ENCODE measurements around the gene STAG1.
"Not testable (repeated sequence)": the region's sequence is repeated elsewhere in the genome, so short reads cannot be mapped to it uniquely, and the experiment has no call there.

The STAG1 gene

GRCh38 chr3:136624371-136624770 lies 127.8 kb downstream of the STAG1 start:
- Mint-ChIP-seq H3K27ac (no peak overlapping the region), H3K9me3 (peaks cover 10% of the 10 kb centered on the region), H3K36me3 (peaks cover 33% of the 10 kb centered on the region), H3K4me3 (no peak overlapping the region), H3K4me1 (peaks cover 21% of the 10 kb centered on the region)
- no peak for ATAC-seq
- no peak for DNase-seq (ENCODE audit: low spot score in 2 of 2)

DNA sequence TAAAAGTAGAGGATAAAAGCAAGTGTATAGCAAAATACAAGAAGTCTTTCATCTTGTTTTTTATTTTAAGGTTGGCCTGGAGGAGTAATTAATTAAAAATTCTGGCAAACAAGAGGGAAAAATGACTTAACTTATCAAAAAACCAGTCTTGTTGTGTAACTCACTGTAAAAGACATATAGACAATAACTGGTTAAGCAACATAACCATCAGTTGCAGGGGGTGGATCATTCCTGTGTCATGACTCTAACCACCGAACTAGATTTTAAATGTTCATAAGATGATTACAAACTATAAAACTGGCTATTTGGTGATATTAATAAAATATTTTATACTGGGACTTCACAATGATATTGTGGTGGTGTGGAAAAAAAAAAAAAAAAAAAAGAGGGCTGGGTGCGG lies 130.6 kb downstream of the STAG1 start:
- DNase-seq (ENCODE audit: low spot score in 2 of 2), result no peak
- H3K36me3 Mint-ChIP-seq, result peaks cover 37% of the 10 kb centered on the region
- peaks cover 15% of the 10 kb centered on the region for H3K4me1 Mint-ChIP-seq
- no peak overlapping the region for H3K27ac Mint-ChIP-seq
- no peak overlapping the region for H3K4me3 Mint-ChIP-seq
- no peaks in the 10 kb centered on the region for H3K9me3 Mint-ChIP-seq
- no peak for ATAC-seq

DNA sequence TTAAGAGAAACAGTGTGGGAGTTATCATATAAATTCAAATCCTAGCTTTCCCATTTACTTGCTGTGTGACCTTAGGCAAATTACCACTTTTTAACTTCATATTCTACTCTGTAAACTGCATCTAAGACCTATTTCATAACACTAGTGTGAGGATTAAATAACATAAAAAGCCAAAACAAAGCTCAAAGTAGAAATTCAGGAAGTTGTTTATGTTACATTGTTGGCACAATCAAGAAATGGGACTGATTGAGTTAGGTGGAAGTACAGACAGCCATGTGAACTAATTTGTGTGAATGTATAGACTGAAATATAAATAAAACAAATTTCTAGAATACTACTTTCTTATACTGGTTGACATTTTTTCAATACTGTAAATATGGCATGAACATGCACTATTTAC lies 131.7 kb downstream of the STAG1 start:
- H3K27ac Mint-ChIP-seq, result no peak overlapping the region
- no peak for ATAC-seq
- no peaks in the 10 kb centered on the region for H3K9me3 Mint-ChIP-seq
- peaks cover 49% of the 10 kb centered on the region for H3K36me3 Mint-ChIP-seq
- DNase-seq (ENCODE audit: low spot score in 2 of 2), result no peak
- peaks cover 15% of the 10 kb centered on the region for H3K4me1 Mint-ChIP-seq
- H3K4me3 Mint-ChIP-seq, result no peak overlapping the region

DNA sequence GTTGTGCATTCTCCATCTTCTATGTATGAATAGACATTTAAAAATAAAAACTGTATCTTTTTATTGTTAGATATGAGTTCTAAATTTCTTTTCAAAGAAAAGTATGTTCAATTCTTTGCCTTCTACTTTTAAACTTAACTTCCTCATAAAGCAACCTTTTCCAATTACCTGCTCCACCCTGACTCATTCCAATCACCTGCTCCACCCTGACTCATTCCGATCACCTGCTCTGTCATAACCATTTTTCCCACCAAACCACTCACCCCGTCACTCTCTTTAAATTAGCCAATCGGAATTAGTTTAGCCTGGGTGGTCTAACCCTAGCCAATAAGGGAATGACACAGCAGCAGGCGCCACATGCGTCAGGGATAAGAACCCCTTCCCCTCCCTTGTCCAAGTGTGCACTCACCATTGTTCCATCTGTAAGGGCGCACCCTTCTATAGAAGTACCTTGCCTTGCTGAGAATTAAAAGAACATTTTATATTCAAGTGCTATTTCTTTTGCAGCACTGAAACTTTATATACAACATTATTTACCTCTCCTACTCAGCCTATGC lies 134.1 kb downstream of the STAG1 start:
- not testable (repeated sequence) for H3K9me3 Mint-ChIP-seq, H3K27ac Mint-ChIP-seq
- H3K36me3 Mint-ChIP-seq, result peaks cover 50% of the 10 kb centered on the region

GRCh38 chr3:136617198-136617597 lies 135.0 kb downstream of the STAG1 start:
- Mint-ChIP-seq H3K9me3 (no peaks in the 10 kb centered on the region), H3K4me1 (peaks cover 9% of the 10 kb centered on the region), H3K36me3 (peaks cover 44% of the 10 kb centered on the region), H3K27ac (no peak overlapping the region), H3K4me3 (no peak overlapping the region)
- DNase-seq (ENCODE audit: low spot score in 2 of 2), result no peak
- ATAC-seq, result no peak

More for the DNA sequence above, 134.1 kb downstream of the STAG1 start:
- not testable (repeated sequence) for ATAC-seq; DNase-seq (ENCODE audit: low spot score in 2 of 2); H3K4me3 Mint-ChIP-seq; H3K4me1 Mint-ChIP-seq

GRCh38 chr3:136612512-136612911 lies 139.7 kb downstream of the STAG1 start:
- Mint-ChIP-seq H3K4me1 (peaks cover 5% of the 10 kb centered on the region), H3K9me3 (no peaks in the 10 kb centered on the region), H3K4me3 (no peak overlapping the region), H3K27ac (no peak overlapping the region), H3K36me3 (peaks cover 21% of the 10 kb centered on the region)
- DNase-seq (ENCODE audit: low spot score in 2 of 2), result no peak
- ATAC-seq, result no peak

GRCh38 chr3:136606990-136607389 lies 145.2 kb downstream of the STAG1 start:
- H3K36me3 Mint-ChIP-seq, result peaks cover 34% of the 10 kb centered on the region
- H3K4me3 Mint-ChIP-seq, result no peak overlapping the region

GRCh38 chr3:136606216-136606615 lies 146.0 kb downstream of the STAG1 start:
- DNase-seq (ENCODE audit: low spot score in 2 of 2); ATAC-seq; H3K9me3 Mint-ChIP-seq; H3K4me3 Mint-ChIP-seq; H3K27ac Mint-ChIP-seq; H3K4me1 Mint-ChIP-seq: not testable (repeated sequence)
- peaks cover 42% of the 10 kb centered on the region for H3K36me3 Mint-ChIP-seq

More at GRCh38 chr3:136606990-136607389, 145.2 kb downstream of the STAG1 start:
- H3K4me1 Mint-ChIP-seq, result peaks cover 9% of the 10 kb centered on the region
- ATAC-seq (no peak), DNase-seq (ENCODE audit: low spot score in 2 of 2) (no peak)
- no peak overlapping the region for H3K27ac Mint-ChIP-seq
- no peaks in the 10 kb centered on the region for H3K9me3 Mint-ChIP-seq

GRCh38 chr3:136604961-136605360 lies 147.2 kb downstream of the STAG1 start:
- no peak for ATAC-seq
- H3K27ac Mint-ChIP-seq, result peak overlapping the region; percentile 14

DNA sequence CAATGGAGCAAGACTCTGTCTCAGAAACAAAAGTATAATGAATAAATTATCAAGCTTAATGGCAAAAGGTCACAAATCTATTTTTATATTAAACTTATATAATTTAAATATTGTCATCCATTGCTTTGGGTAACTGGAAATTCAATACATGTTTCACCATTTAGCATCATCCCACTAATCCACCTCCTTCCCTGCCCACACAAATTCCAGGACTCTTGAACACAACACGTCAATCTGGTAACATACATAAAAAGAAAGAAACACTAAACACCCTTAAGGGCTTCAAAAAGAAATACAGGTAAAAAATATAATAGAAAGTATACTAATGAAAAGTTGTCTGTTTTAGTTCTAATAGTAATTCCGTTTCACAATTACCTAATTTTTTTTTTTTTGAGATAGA lies 149.4 kb downstream of the STAG1 start:
- Mint-ChIP-seq H3K36me3 (peaks cover 52% of the 10 kb centered on the region), H3K27ac (no peak overlapping the region)

More at GRCh38 chr3:136604961-136605360, 147.2 kb downstream of the STAG1 start:
- DNase-seq (ENCODE audit: low spot score in 2 of 2), result no peak
- Mint-ChIP-seq H3K36me3 (peaks cover 52% of the 10 kb centered on the region), H3K4me3 (no peak overlapping the region), H3K4me1 (peaks cover 9% of the 10 kb centered on the region), H3K9me3 (no peaks in the 10 kb centered on the region)

DNA sequence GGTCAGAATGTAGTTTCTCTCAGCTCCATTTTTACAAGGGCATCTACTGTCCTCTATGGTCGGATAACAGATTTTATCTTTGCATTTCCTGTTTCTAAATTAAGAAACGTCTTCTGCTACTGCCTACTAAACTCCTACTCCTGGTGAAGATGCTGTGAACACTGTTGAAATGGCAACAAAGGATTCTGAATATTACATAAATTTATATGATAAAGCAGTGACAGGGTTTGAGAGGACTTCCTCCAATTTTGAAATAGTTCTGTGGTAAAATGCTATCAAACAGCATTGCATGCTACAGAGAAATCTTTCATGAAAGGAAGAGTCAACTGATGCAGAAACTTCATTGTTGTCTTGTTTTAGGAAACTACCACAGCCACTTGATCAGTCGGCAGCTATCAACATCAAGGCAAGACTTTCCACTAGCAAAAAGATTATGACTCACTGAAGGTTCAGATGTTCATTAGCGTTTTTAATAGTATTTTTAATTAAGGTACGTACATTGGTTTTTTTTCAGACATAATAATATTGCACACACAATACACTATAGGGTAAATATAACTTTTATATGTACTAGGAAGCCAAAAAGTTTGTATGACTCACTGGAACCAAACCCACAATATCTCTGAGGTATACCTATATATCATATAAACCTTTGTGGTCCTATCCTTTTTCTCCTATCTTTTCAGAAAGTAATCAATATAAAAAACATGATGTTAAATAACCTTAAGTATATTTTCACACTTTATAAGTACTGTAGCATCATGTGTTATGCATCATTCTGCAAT lies 156.1 kb downstream of the STAG1 start:
- Mint-ChIP-seq H3K36me3 (peaks cover 17% of the 10 kb centered on the region), H3K4me3 (no peak overlapping the region), H3K4me1 (peaks cover 5% of the 10 kb centered on the region), H3K27ac (peak overlapping the region; percentile 32), H3K9me3 (no peaks in the 10 kb centered on the region)
- ATAC-seq, result peak; percentile 55
- no peak for DNase-seq (ENCODE audit: low spot score in 2 of 2)

More for the DNA sequence above, 149.4 kb downstream of the STAG1 start:
- H3K4me1 Mint-ChIP-seq, result peaks cover 15% of the 10 kb centered on the region
- ATAC-seq (no peak), DNase-seq (ENCODE audit: low spot score in 2 of 2) (no peak)
- no peak overlapping the region for H3K4me3 Mint-ChIP-seq
- no peaks in the 10 kb centered on the region for H3K9me3 Mint-ChIP-seq

DNA sequence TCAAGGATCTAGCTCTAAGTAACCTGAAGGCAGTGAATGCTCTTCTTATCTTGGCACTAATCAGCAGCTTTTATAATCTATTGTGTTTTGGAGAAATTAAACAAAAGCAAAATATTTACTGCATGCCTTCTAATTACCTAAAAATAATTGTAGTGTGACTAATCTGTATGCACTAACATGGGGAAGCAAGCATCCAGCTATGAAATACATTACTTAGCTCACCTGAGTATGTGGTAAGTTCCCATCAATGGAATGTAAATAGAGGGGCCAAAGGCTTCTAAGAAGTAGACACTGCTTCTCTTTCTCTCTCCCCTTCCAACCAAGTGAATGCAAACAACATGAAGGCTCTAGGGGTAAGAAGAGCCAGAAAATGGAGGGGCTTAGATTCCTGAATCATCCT lies 165.6 kb downstream of the STAG1 start:
- Mint-ChIP-seq H3K36me3 (peaks cover 23% of the 10 kb centered on the region), H3K4me1 (peaks cover 13% of the 10 kb centered on the region), H3K4me3 (no peak overlapping the region), H3K27ac (no peak overlapping the region), H3K9me3 (no peaks in the 10 kb centered on the region)
- no peak for DNase-seq (ENCODE audit: low spot score in 2 of 2)
- ATAC-seq, result no peak

GRCh38 chr3:136584728-136585127 lies 167.4 kb downstream of the STAG1 start:
- peak; percentile 71 for ATAC-seq
- no peak overlapping the region for H3K27ac Mint-ChIP-seq
- H3K4me3 Mint-ChIP-seq, result no peak overlapping the region
- H3K4me1 Mint-ChIP-seq, result peaks cover 13% of the 10 kb centered on the region
- DNase-seq (ENCODE audit: low spot score in 2 of 2), result no peak
- H3K36me3 Mint-ChIP-seq, result peaks cover 20% of the 10 kb centered on the region
- no peaks in the 10 kb centered on the region for H3K9me3 Mint-ChIP-seq

- DNase-seq (ENCODE audit: low spot score in 2 of 2) (no peak), ATAC-seq (no peak)
- peaks cover 13% of the 10 kb centered on the region for H3K4me1 Mint-ChIP-seq
- no peaks in the 10 kb centered on the region for H3K9me3 Mint-ChIP-seq
- no peak overlapping the region for H3K27ac Mint-ChIP-seq
- H3K4me3 Mint-ChIP-seq, result no peak overlapping the region
- peaks cover 24% of the 10 kb centered on the region for H3K36me3 Mint-ChIP-seq
Measured at GRCh38 chr3:136583823-136584222, 168.4 kb downstream of the STAG1 start.

DNA sequence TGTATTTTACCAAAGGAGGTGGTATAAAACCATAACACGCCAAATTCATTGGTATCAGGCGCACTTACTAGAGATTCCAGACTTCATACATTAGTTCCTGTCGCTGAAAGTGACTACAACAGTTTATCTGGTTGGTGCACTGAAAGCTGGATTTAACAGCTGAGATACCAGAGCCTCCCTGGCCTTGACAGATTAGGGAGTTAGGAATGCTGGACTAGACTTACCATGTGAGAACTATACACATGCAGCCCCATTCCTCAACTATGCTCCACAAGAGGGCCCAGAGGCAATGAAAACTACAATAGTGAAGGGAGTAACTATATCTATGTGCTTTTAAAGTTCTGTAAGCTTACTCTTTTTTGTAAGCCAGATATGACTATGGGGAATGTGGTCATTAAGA lies 174.4 kb downstream of the STAG1 start:
- Mint-ChIP-seq H3K36me3 (peaks cover 20% of the 10 kb centered on the region), H3K4me1 (no peaks in the 10 kb centered on the region), H3K9me3 (no peaks in the 10 kb centered on the region), H3K27ac (no peak overlapping the region), H3K4me3 (no peak overlapping the region)
- no peak for ATAC-seq
- no peak for DNase-seq (ENCODE audit: low spot score in 2 of 2)

All from stimulated activated effector memory CD8-positive, alpha-beta T cell treated with anti-CD3 and anti-CD28 coated beads, Interleukin-12 subunit alpha, Interleukin-12 subunit beta, amount 100 ng/mL, for 72 hours (primary cell).